ENCODE data around the gene NPFFR2.
"Not testable (repeated sequence)": the region's sequence is repeated elsewhere in the genome, so short reads cannot be mapped to it uniquely, and the experiment has no call there.

NPFFR2 gene

GRCh38 chr4:72031868-72032608 is at the start of gene NPFFR2:
TSS of gene NPFFR2 (plus strand) at chr4:72032000. CDS start at chr4:72128592, 96,592 bp downstream.
- no peak for DNase-seq

GRCh38 chr4:71992571-71993312 is 39.1 kb upstream of the NPFFR2 start:
- peak; percentile 11 for DNase-seq

GRCh38 chr4:71994559-71994958 is 37.2 kb upstream of the NPFFR2 start:
- no peak for DNase-seq

GRCh38 chr4:71995297-71995696 is 36.5 kb upstream of the NPFFR2 start:
- no peak for DNase-seq

GRCh38 chr4:72006586-72006985 is 25.2 kb upstream of the NPFFR2 start:
- peak; percentile 71 for DNase-seq

GRCh38 chr4:72011906-72012305 is 19.9 kb upstream of the NPFFR2 start:
- no peak for DNase-seq

- no peak for DNase-seq
Observed at GRCh38 chr4:72016011-72016410, 15.8 kb upstream of the NPFFR2 start.

- DNase-seq, result no peak
Observed at GRCh38 chr4:72019688-72020087, 12.1 kb upstream of the NPFFR2 start.

- no peak for DNase-seq
Observed at GRCh38 chr4:72022553-72022952, 9.2 kb upstream of the NPFFR2 start.

- no peak for DNase-seq
Observed at GRCh38 chr4:72055566-72055965, 23.8 kb downstream of the NPFFR2 start.

GRCh38 chr4:72063726-72064125 is 31.9 kb downstream of the NPFFR2 start:
- no peak for DNase-seq

- DNase-seq, result no peak
Observed at GRCh38 chr4:72067051-72067450, 35.3 kb downstream of the NPFFR2 start.

- DNase-seq, result no peak
Observed at GRCh38 chr4:72073816-72074215, 42.0 kb downstream of the NPFFR2 start.

- peak; percentile 13 for DNase-seq
Observed at GRCh38 chr4:72076562-72076961, 44.8 kb downstream of the NPFFR2 start.

- DNase-seq, result no peak
Observed at GRCh38 chr4:72077346-72077745, 45.5 kb downstream of the NPFFR2 start.

GRCh38 chr4:72084587-72085011 is 52.8 kb downstream of the NPFFR2 start:
- DNase-seq, result no peak

- DNase-seq, result not testable (repeated sequence)
Observed at GRCh38 chr4:72090606-72091005, 58.8 kb downstream of the NPFFR2 start.

GRCh38 chr4:72094059-72094797 is 62.4 kb downstream of the NPFFR2 start:
- DNase-seq, result no peak

- no peak for DNase-seq
Observed at GRCh38 chr4:72107456-72107855, 75.7 kb downstream of the NPFFR2 start.

GRCh38 chr4:72109364-72109763 is 77.6 kb downstream of the NPFFR2 start:
- DNase-seq, result no peak

GRCh38 chr4:72109959-72110497 is 78.2 kb downstream of the NPFFR2 start:
- DNase-seq, result no peak

- DNase-seq, result no peak
Observed at GRCh38 chr4:72110886-72111285, 79.1 kb downstream of the NPFFR2 start.

GRCh38 chr4:72111863-72112262 is 80.1 kb downstream of the NPFFR2 start:
- no peak for DNase-seq

Data from fibroblast of skin of right biceps (primary cell).